Caco-2 (cell line): ENCODE measurements around the gene DENND1B. TPM values are rescaled to one million over a fixed set of nuclear protein-coding genes. Genes with fewer than 3 reads are reported as not detected.

ENCODE experiments used
- BruUV-seq: library from RNA; stranded (reverse); fragments of 400-500 nt; replicated peaks from 2 replicates; lab custom pipeline; 2021; lab: Mats Ljungman, UMichigan
- CTCF ChIA-PET: fragments of 300-600 bp; sonication (Branson Sonifier 250); formaldehyde crosslinking; loops from one replicate; lab custom pipeline; 2022; ENCODE audit warnings: antibody characterized with exemption; lab: Charles Lee
- POLR2A ChIA-PET: fragments of 300-600 bp; sonication (Branson Sonifier 250); formaldehyde crosslinking; loops from one replicate; lab custom pipeline; 2022; ENCODE audit warnings: antibody characterized with exemption; lab: Charles Lee
- DNase-seq, 2 experiments: peaks; one replicate each; pipeline versions ENCODE4 v3.0.0 to v3.0.0-alpha.2; 2020 to 2022
- H3K27me3 ChIP-seq: replicated peaks from 2 replicates; pipeline ENCODE4 v1.6.0; 2011; ENCODE audit warnings: low read length; ENCODE audit not compliant: control insufficient read depth, insufficient read depth
- H3K36me3 ChIP-seq: 2 replicates; pipeline ENCODE4 v1.5.1; 2011; ENCODE audit warnings: low read length; ENCODE audit not compliant: control insufficient read depth, insufficient read depth
- H3K4me1 ChIP-seq: fragments of 250-450 bp; sonication (Bioruptor Pico); 2 replicates; pipeline ENCODE4 v1.5.1; 2020; ENCODE audit warnings: mild to moderate bottlenecking
- H3K4me3 ChIP-seq: 2 replicates; pipeline ENCODE4 v1.5.1; 2011; ENCODE audit warnings: low read depth, mild to moderate bottlenecking, control low read depth, low read length
- H3K9me3 ChIP-seq: fragments of 250-450 bp; sonication (Bioruptor Pico); 2 replicates; pipeline ENCODE4 v1.5.1; 2020; ENCODE audit warnings: mild to moderate bottlenecking, moderate library complexity
- H3K27ac Mint-ChIP-seq: one replicate; pipeline ENCODE4 v1.8.0; 2022; ENCODE audit warnings: mixed read lengths; ENCODE audit not compliant: unreplicated experiment
- H3K27me3 Mint-ChIP-seq: one replicate; pipeline ENCODE4 v1.8.0; 2022; ENCODE audit warnings: mixed read lengths; ENCODE audit not compliant: insufficient read depth, unreplicated experiment
- H3K36me3 Mint-ChIP-seq: one replicate; pipeline ENCODE4 v1.8.0; 2022; ENCODE audit warnings: mild to moderate bottlenecking, mixed read lengths; ENCODE audit not compliant: insufficient read depth, unreplicated experiment
- H3K4me1 Mint-ChIP-seq: one replicate; pipeline ENCODE4 v1.8.0; 2022; ENCODE audit warnings: low read depth, mixed read lengths; ENCODE audit not compliant: unreplicated experiment
- H3K4me3 Mint-ChIP-seq: one replicate; pipeline ENCODE4 v1.8.0; 2022; ENCODE audit warnings: mild to moderate bottlenecking, moderate library complexity, mixed read lengths; ENCODE audit not compliant: unreplicated experiment
- H3K9me3 Mint-ChIP-seq: one replicate; pipeline ENCODE4 v1.8.0; 2022; ENCODE audit warnings: mixed read lengths; ENCODE audit not compliant: unreplicated experiment
- intact Hi-C: fragments of 100-400 bp; cut with micrococcal nuclease; formaldehyde crosslinking; loops from one replicate; pipeline ENCODE4 v1.10.0; 2022; ENCODE audit not compliant: unreplicated experiment
- total RNA-seq: library from RNA; stranded (reverse); gene quantifications from 2 replicates; pipeline ENCODE4 v1.2.3, GENCODE V29; 2022
- TF ChIP-seq, protein P1 (sequence below), 2 experiments: fragments of 200-600 bp in 1 of 2; IDR thresholded peaks; 1 replicate in 1 of 2; 2 replicates in 1 of 2; pipeline versions ENCODE4 v1.5.1 to v1.8.0; 2011 to 2022; ENCODE audit warnings: antibody characterized with exemption in 1 of 2, control low read depth in 1 of 2, inconsistent platforms in 1 of 2, low read depth in 1 of 2, low read length in 1 of 2, mild to moderate bottlenecking in 1 of 2, moderate library complexity in 1 of 2; ENCODE audit not compliant: insufficient read depth in 1 of 2, severe bottlenecking in 1 of 2, unreplicated experiment in 1 of 2

Gene DENND1B
- total RNA-seq, 1 experiment from 2014 or later: 9.6 TPM

GRCh38 chr1:197680311-197680710 lies 95.0 kb downstream of the DENND1B start:
- DNase-seq: no peak
- POLR2A ChIA-PET: no interaction called here
- intact Hi-C loops: no loop called here
- BruUV-seq: no TSS peak
- Histone ChIP-seq H3K9me3 (no peaks in the 10 kb centered on the region), H3K27me3 (no peaks in the 10 kb centered on the region), H3K4me1 (no peaks in the 10 kb centered on the region), H3K36me3 (no peaks in the 10 kb centered on the region), H3K4me3 (no peak overlapping the region)
- H3K9me3 Mint-ChIP-seq: no peaks in the 10 kb centered on the region
- H3K36me3 Mint-ChIP-seq: no peaks in the 10 kb centered on the region
- H3K27ac Mint-ChIP-seq: no peak overlapping the region
- CTCF ChIA-PET: no interaction called here
- no peak overlapping the region for H3K4me3 Mint-ChIP-seq
- TF ChIP-seq, protein P1, sequence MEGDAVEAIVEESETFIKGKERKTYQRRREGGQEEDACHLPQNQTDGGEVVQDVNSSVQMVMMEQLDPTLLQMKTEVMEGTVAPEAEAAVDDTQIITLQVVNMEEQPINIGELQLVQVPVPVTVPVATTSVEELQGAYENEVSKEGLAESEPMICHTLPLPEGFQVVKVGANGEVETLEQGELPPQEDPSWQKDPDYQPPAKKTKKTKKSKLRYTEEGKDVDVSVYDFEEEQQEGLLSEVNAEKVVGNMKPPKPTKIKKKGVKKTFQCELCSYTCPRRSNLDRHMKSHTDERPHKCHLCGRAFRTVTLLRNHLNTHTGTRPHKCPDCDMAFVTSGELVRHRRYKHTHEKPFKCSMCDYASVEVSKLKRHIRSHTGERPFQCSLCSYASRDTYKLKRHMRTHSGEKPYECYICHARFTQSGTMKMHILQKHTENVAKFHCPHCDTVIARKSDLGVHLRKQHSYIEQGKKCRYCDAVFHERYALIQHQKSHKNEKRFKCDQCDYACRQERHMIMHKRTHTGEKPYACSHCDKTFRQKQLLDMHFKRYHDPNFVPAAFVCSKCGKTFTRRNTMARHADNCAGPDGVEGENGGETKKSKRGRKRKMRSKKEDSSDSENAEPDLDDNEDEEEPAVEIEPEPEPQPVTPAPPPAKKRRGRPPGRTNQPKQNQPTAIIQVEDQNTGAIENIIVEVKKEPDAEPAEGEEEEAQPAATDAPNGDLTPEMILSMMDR (IDR thresholded peaks at IDR 0.05; ENCODE audit: insufficient read depth in 1 of 2, low read depth in 1 of 2, low read length in 1 of 2, severe bottlenecking in 1 of 2, unreplicated experiment in 1 of 2): no peak
- H3K27me3 Mint-ChIP-seq: no peaks in the 10 kb centered on the region
- H3K4me1 Mint-ChIP-seq: no peaks in the 10 kb centered on the region

DNA sequence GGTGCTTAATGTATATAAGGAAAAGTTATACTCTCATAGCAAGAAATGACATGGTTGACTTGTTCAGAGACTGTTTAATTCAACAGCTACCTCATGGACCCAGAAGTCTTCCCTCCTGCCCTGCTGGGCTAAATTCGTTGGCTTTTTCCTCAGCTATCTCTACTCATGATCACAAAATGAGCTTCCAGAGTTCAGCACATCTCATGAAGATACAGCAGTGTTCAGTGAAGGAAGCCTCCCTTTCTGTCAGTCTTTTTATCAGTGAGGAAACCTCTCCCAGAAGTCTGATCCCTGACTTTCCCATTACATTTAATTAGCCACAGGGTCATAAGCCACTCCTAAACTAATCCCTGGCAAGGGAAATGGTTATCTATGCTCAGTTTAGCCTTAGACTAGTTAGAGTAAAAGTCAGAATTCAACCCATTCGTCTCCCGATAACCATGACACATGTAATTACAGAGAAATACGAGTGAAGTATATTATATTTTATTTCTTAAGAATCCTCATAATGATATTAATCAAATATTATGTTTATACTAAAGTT lies 97.5 kb downstream of the DENND1B start:
- no peak for DNase-seq
- POLR2A ChIA-PET: no interaction called here

DNA sequence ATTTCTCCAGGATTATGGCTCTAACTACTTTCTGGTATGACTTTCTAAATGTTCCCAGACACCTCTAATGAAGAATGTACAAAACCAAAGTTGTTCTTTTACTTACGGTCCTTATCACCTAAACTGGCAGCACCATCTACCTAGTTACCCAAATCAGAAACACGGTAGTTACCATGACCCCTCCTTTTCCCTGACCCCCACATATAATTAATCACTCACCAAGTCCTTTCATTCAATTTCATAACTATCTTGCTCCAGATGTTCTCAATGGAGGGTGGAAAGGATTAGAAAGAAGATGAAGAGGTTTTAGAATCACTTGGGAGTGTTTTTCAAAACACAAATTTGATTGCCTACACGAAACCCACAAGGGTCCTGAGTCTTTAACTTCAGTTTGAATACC lies 98.0 kb downstream of the DENND1B start:
- Mint-ChIP-seq H3K4me1 (no peaks in the 10 kb centered on the region), H3K27ac (no peak overlapping the region), H3K9me3 (no peaks in the 10 kb centered on the region), H3K4me3 (no peak overlapping the region), H3K27me3 (no peaks in the 10 kb centered on the region), H3K36me3 (no peaks in the 10 kb centered on the region)
- ChIA-PET CTCF (no interaction called here), POLR2A (no interaction called here)
- Histone ChIP-seq H3K27me3 (no peaks in the 10 kb centered on the region), H3K36me3 (no peaks in the 10 kb centered on the region), H3K9me3 (no peaks in the 10 kb centered on the region), H3K4me1 (no peaks in the 10 kb centered on the region), H3K4me3 (no peak overlapping the region)
- intact Hi-C loops: loop anchor here (5.0 kb wide), 1 partner anchor 190 kb away; no protein-coding TSS in a partner anchor
- TF ChIP-seq, protein P1 (IDR thresholded peaks at IDR 0.05; ENCODE audit: insufficient read depth in 1 of 2, low read depth in 1 of 2, low read length in 1 of 2, severe bottlenecking in 1 of 2, unreplicated experiment in 1 of 2): no peak
- BruUV-seq: no TSS peak
- DNase-seq: no peak

More for the DNA sequence above, 97.5 kb downstream of the DENND1B start:
- H3K4me3 Mint-ChIP-seq: no peak overlapping the region
- TF ChIP-seq, protein P1 (IDR thresholded peaks at IDR 0.05; ENCODE audit: insufficient read depth in 1 of 2, low read depth in 1 of 2, low read length in 1 of 2, severe bottlenecking in 1 of 2, unreplicated experiment in 1 of 2): no peak
- no peaks in the 10 kb centered on the region for H3K27me3 Mint-ChIP-seq
- no peaks in the 10 kb centered on the region for H3K4me1 ChIP-seq
- intact Hi-C loops: loop anchor here (5.0 kb wide), 1 partner anchor 189 kb away; no protein-coding TSS in a partner anchor
- H3K36me3 Mint-ChIP-seq: no peaks in the 10 kb centered on the region
- no peaks in the 10 kb centered on the region for H3K4me1 Mint-ChIP-seq
- H3K36me3 ChIP-seq: no peaks in the 10 kb centered on the region
- no peaks in the 10 kb centered on the region for H3K9me3 ChIP-seq
- no peaks in the 10 kb centered on the region for H3K27me3 ChIP-seq
- H3K9me3 Mint-ChIP-seq: no peaks in the 10 kb centered on the region
- CTCF ChIA-PET: no interaction called here
- no peak overlapping the region for H3K4me3 ChIP-seq
- BruUV-seq: no TSS peak
- H3K27ac Mint-ChIP-seq: no peak overlapping the region
